Choroid plexus epithelial cell (primary cell): Measurements from ENCODE around the gene APH1B.

Experiments
- DNase-seq: peaks from one replicate; pipeline ENCODE4 v3.0.0-alpha.2; 2010; ENCODE audit warnings: low read depth
- H3K4me3 ChIP-seq: 2 replicates; pipeline ENCODE4 v1.5.1; 2011; ENCODE audit warnings: low read depth, mild to moderate bottlenecking, control low read depth, low read length, moderate library complexity
- CTCF ChIP-seq: conservative IDR thresholded peaks from 2 replicates; pipeline ENCODE4 v1.5.1; 2011; ENCODE audit warnings: low read depth, mild to moderate bottlenecking, control low read depth, inconsistent platforms, low read length, moderate library complexity

APH1B gene

GRCh38 chr15:63284335-63284734 lies 6.9 kb downstream of the APH1B start:
- TF ChIP-seq CTCF, result no peak
- no peak for DNase-seq
- no peak overlapping the region for H3K4me3 ChIP-seq

DNA sequence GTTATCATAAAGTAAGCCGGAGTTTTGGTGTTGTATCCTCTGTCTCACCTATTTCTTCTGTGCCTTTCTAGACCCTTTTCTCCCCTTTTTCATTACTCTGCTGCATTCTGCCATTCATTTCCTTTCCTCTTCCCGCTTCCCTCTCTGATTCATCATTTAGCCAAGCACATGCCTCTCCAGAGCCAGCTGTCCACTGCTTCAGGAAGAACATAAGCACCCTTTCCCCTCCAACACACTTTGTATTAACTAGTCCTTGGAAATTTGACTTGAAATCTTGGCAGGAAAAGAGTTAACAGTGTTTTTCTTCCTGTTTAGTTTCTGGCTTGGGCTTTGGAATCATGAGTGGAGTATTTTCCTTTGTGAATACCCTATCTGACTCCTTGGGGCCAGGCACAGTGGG lies 9.7 kb downstream of the APH1B start:
- peak; percentile 52 for DNase-seq
- no peak for TF ChIP-seq CTCF
- H3K4me3 ChIP-seq, result no peak overlapping the region

- TF ChIP-seq CTCF, result peak; percentile 17
- H3K4me3 ChIP-seq, result no peak overlapping the region
- peak; percentile 28 for DNase-seq
These were observed 10.9 kb downstream of the APH1B start for GRCh38 chr15:63288342-63288741.

DNA sequence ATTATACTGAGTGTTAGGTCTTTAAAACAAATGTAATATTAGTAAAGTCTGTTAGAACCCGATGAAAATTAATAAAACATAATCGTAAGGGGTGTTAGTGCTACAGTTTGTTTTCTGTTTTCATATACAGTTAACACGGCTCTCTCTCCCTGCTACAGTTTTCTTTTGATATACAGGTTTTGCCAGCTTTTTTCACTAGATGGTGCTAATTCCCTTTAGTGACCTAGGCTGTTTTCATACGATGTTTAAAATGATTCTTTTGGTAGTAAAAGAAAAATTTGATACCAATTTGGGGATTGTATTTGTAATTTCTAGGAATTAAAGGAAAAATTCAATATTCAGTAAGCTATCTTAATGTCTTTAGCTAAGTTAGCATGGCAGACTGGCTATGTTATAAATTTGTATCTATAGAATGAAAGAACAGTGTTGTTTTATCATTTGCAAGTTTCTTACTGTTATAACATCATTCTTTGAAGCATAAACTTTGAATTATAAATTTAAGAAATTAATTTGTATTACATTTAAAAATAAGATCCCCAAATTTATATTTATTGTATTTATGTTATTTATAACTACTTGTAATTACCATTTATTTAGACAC lies 11.5 kb downstream of the APH1B start:
- peak; percentile 65 for TF ChIP-seq CTCF
- peak; percentile 79 for DNase-seq
- H3K4me3 ChIP-seq, result no peak overlapping the region

GRCh38 chr15:63291507-63291906 lies 14.1 kb downstream of the APH1B start:
- DNase-seq, result peak; percentile 96
- H3K4me3 ChIP-seq, result no peak overlapping the region
- TF ChIP-seq CTCF, result no peak

- no peak for DNase-seq
- TF ChIP-seq CTCF, result no peak
- H3K4me3 ChIP-seq, result no peak overlapping the region
These were observed 14.8 kb downstream of the APH1B start for GRCh38 chr15:63292241-63292640.

GRCh38 chr15:63292771-63293170 lies 15.4 kb downstream of the APH1B start:
- no peak overlapping the region for H3K4me3 ChIP-seq
- peak; percentile 85 for DNase-seq
- TF ChIP-seq CTCF, result no peak
